IMR-90 (cell line): ENCODE results near the gene FAM89A. TPM values are rescaled to one million over a fixed set of nuclear protein-coding genes. Genes with fewer than 3 reads are reported as not detected.

ENCODE experiments used
- ATAC-seq: fragments of 200-7000 bp; cut with Tn5 transposase; 2 replicates; pipeline ENCODE4 v1.9.1; 2020; ENCODE audit warnings: low read depth, mild to moderate bottlenecking, moderate library complexity
- BruUV-seq: library from RNA; stranded (reverse); fragments of 400-500 nt; replicated peaks from 2 replicates; lab custom pipeline; 2021; lab: Mats Ljungman, UMichigan
- CTCF ChIA-PET: fragments of 300-600 bp; formaldehyde crosslinking; extraction: SDS; loops from one replicate; lab custom pipeline; 2021; ENCODE audit warnings: antibody characterized with exemption; lab: Yijun Ruan, JAX
- POLR2A ChIA-PET: fragments of 300-600 bp; sonication (Branson Sonifier 250); formaldehyde crosslinking; loops from one replicate; lab custom pipeline; 2022; ENCODE audit warnings: antibody characterized with exemption; ENCODE audit not compliant: unreplicated experiment; lab: Charles Lee
- DNase-seq: peaks from one replicate; pipeline ENCODE4 v3.0.0; 2013
- H2AFZ ChIP-seq: replicated peaks from 2 replicates; pipeline ENCODE3; 2013; ENCODE audit warnings: low read length, mild to moderate bottlenecking; ENCODE audit not compliant: poor library complexity
- H2AK5ac ChIP-seq: 2 replicates; pipeline ENCODE4 v1.6.1; 2013; ENCODE audit warnings: low read depth, low read length, inconsistent platforms
- H2AK9ac ChIP-seq: replicated peaks from 2 replicates; pipeline ENCODE3; 2013; ENCODE audit warnings: mild to moderate bottlenecking, low read depth, low read length, moderate library complexity; ENCODE audit not compliant: poor library complexity
- H2BK120ac ChIP-seq: 2 replicates; pipeline ENCODE4 v1.6.1; 2013; ENCODE audit warnings: low read depth, low read length, inconsistent platforms
- H2BK15ac ChIP-seq: 3 replicates; pipeline ENCODE4 v1.6.1; 2013; ENCODE audit warnings: low read depth, low read length, inconsistent platforms
- H2BK20ac ChIP-seq: 2 replicates; pipeline ENCODE4 v1.6.1; 2013; ENCODE audit warnings: low read depth, mild to moderate bottlenecking, inconsistent platforms, low read length, moderate library complexity
- H2BK5ac ChIP-seq: 2 replicates; pipeline ENCODE4 v1.6.1; 2013; ENCODE audit warnings: mild to moderate bottlenecking, low read depth, low read length, inconsistent platforms; ENCODE audit not compliant: poor library complexity, severe bottlenecking
- H3K14ac ChIP-seq: replicated peaks from 2 replicates; pipeline ENCODE4 v1.6.1; 2013; ENCODE audit warnings: low read depth, low read length, inconsistent platforms
- H3K18ac ChIP-seq: 2 replicates; pipeline ENCODE4 v1.6.1; 2013; ENCODE audit warnings: low read depth, low read length, control low read depth
- H3K23ac ChIP-seq: 2 replicates; pipeline ENCODE4 v1.6.1; 2013; ENCODE audit warnings: low read depth, low read length, inconsistent platforms
- H3K27ac ChIP-seq: 2 replicates; pipeline ENCODE4 v1.5.1; 2013; ENCODE audit warnings: mild to moderate bottlenecking, control low read depth, low read length; ENCODE audit not compliant: insufficient read depth
- H3K27me3 ChIP-seq: 2 replicates; pipeline ENCODE4 v1.6.1; 2013; ENCODE audit warnings: low read length; ENCODE audit not compliant: control insufficient read depth, insufficient read depth
- H3K36me3 ChIP-seq: 2 replicates; pipeline ENCODE4 v1.6.1; 2013; ENCODE audit warnings: low read length, mixed read lengths; ENCODE audit not compliant: control insufficient read depth, insufficient read depth
- H3K4ac ChIP-seq: 2 replicates; pipeline ENCODE4 v1.6.1; 2013; ENCODE audit warnings: low read depth, low read length, inconsistent platforms
- H3K4me1 ChIP-seq: 2 replicates; pipeline ENCODE4 v1.6.1; 2013; ENCODE audit warnings: low read length, mixed read lengths; ENCODE audit not compliant: control insufficient read depth, insufficient read depth
- H3K4me2 ChIP-seq: 2 replicates; pipeline ENCODE4 v1.6.1; 2013; ENCODE audit warnings: low read depth, mild to moderate bottlenecking, control low read depth, low read length, moderate library complexity
- H3K4me3 ChIP-seq: 2 replicates; pipeline ENCODE4 v1.5.1; 2013; ENCODE audit warnings: low read depth, mild to moderate bottlenecking, control low read depth, low read length, moderate library complexity; ENCODE audit not compliant: insufficient read depth
- H3K56ac ChIP-seq: 2 replicates; pipeline ENCODE4 v1.6.1; 2013; ENCODE audit warnings: low read length, inconsistent platforms; ENCODE audit not compliant: insufficient read depth; ENCODE audit errors: extremely low read depth
- H3K79me1 ChIP-seq, 2 experiments: 2 replicates each; pipeline ENCODE4 v1.6.1; 2013; ENCODE audit warnings: low read length in 2 of 2, inconsistent platforms in 1 of 2, low read depth in 1 of 2
- H3K9ac ChIP-seq: 2 replicates; pipeline ENCODE4 v1.6.1; 2013; ENCODE audit warnings: low read depth, low read length, control low read depth
- H3K9me1 ChIP-seq: 2 replicates; pipeline ENCODE4 v1.6.1; 2013; ENCODE audit warnings: low read length, inconsistent platforms; ENCODE audit not compliant: insufficient read depth
- H3K9me3 ChIP-seq: 2 replicates; pipeline ENCODE4 v1.6.1; 2013; ENCODE audit warnings: low read length; ENCODE audit not compliant: control insufficient read depth, insufficient read depth
- H4K20me1 ChIP-seq: 2 replicates; pipeline ENCODE4 v1.6.1; 2013; ENCODE audit warnings: low read length, inconsistent platforms; ENCODE audit not compliant: insufficient read depth
- H4K5ac ChIP-seq: 2 replicates; pipeline ENCODE4 v1.6.1; 2013; ENCODE audit warnings: mild to moderate bottlenecking, low read depth, low read length, control low read depth
- H4K8ac ChIP-seq, 2 experiments: 2 replicates each; pipeline ENCODE4 v1.6.1; 2013; ENCODE audit warnings: low read depth in 2 of 2, low read length in 2 of 2, control low read depth in 1 of 2, inconsistent platforms in 1 of 2
- H4K91ac ChIP-seq: 2 replicates; pipeline ENCODE4 v1.6.1; 2013; ENCODE audit warnings: low read depth, low read length, inconsistent platforms; ENCODE audit not compliant: insufficient read depth
- BHLHE40 ChIP-seq: fragments of 150-350 bp; IDR thresholded peaks from 2 replicates; pipeline ENCODE4 v1.6.1; 2016; ENCODE audit warnings: mild to moderate bottlenecking, low read depth, low read length
- CEBPB ChIP-seq: IDR thresholded peaks from 2 replicates; pipeline ENCODE4 v1.6.1; 2012; ENCODE audit warnings: low read depth, low read length, improper control_type of control experiment
- CHD1 ChIP-seq: IDR thresholded peaks from 2 replicates; pipeline ENCODE4 v1.6.1; 2012; ENCODE audit warnings: low read depth, low read length, improper control_type of control experiment
- CTCF ChIP-seq: conservative IDR thresholded peaks from 2 replicates; pipeline ENCODE4 v1.5.1; 2012; ENCODE audit warnings: mild to moderate bottlenecking, low read depth, low read length, improper control_type of control experiment
- ELK1 ChIP-seq: fragments of 150-350 bp; IDR thresholded peaks from 2 replicates; pipeline ENCODE4 v1.6.1; 2016; ENCODE audit warnings: low read depth, mild to moderate bottlenecking, low read length, moderate library complexity, borderline replicate concordance
- FOS ChIP-seq: fragments of 150-350 bp; IDR thresholded peaks from 2 replicates; pipeline ENCODE4 v1.6.1; 2016; ENCODE audit warnings: low read depth, low read length
- MAFK ChIP-seq: IDR thresholded peaks from 2 replicates; pipeline ENCODE4 v1.6.1; 2012; ENCODE audit warnings: low read depth, low read length, improper control_type of control experiment
- MAZ ChIP-seq: IDR thresholded peaks from 2 replicates; pipeline ENCODE4 v1.6.1; 2012; ENCODE audit warnings: low read depth, mild to moderate bottlenecking, low read length, improper control_type of control experiment, moderate library complexity, borderline replicate concordance
- POLR2A ChIP-seq: IDR thresholded peaks from 2 replicates; pipeline ENCODE4 v1.6.1; 2012; ENCODE audit warnings: mild to moderate bottlenecking, low read depth, low read length
- RAD21 ChIP-seq: IDR thresholded peaks from 2 replicates; pipeline ENCODE4 v1.6.1; 2012; ENCODE audit warnings: low read length, improper control_type of control experiment
- RCOR1 ChIP-seq: IDR thresholded peaks from 2 replicates; pipeline ENCODE4 v1.6.1; 2012; ENCODE audit warnings: mild to moderate bottlenecking, low read length, improper control_type of control experiment; ENCODE audit not compliant: insufficient replicate concordance
- RFX5 ChIP-seq: IDR thresholded peaks from 2 replicates; pipeline ENCODE4 v1.8.0; 2012; ENCODE audit warnings: low read depth, mild to moderate bottlenecking, low read length, moderate library complexity
- USF2 ChIP-seq: fragments of 150-350 bp; IDR thresholded peaks from 2 replicates; pipeline ENCODE4 v1.6.1; 2017; ENCODE audit warnings: mild to moderate bottlenecking, antibody characterized with exemption, low read length, low read depth
- WGBS, 2 experiments: methylation state at CpG; one replicate each; pipeline versions ENCODE4 v1.1.5 to v1.1.7; 2013; ENCODE audit warnings: missing lambda C conversion rate in 2 of 2; ENCODE audit not compliant: insufficient read length in 1 of 2; ENCODE audit errors: extremely low coverage in 2 of 2; 5-methylcytosine and 5-hydroxymethylcytosine counted together
- dilution Hi-C: fragments of 300-500 bp; cut with HindIII; formaldehyde crosslinking; loops from one replicate; pipeline ENCODE4 v1.14.3; 2018; ENCODE audit warnings: low sequenced_read_pairs; ENCODE audit not compliant: unreplicated experiment
- in situ Hi-C: fragments of 300-500 bp; cut with MboI; formaldehyde crosslinking; loops from 3 replicates; pipeline ENCODE4 v1.14.3; 2019; ENCODE audit warnings: low sequenced_read_pairs, inconsistent platforms, mixed read lengths
- intact Hi-C: fragments of 100-400 bp; cut with micrococcal nuclease; formaldehyde crosslinking; loops from 2 replicates; pipeline ENCODE4 v1.10.0; 2022
- polyA plus RNA-seq, 3 experiments: library from polyadenylated mRNA; depleted of rRNA; stranded (reverse); fragments of >200 nt; gene quantifications; 2 replicates each; pipeline ENCODE4 v1.2.3, GENCODE V29; 2012; ENCODE audit warnings: low replicate concordance in 1 of 3
- total RNA-seq: library from RNA; depleted of rRNA; stranded (reverse); fragments of >200 nt; gene quantifications from 2 replicates; pipeline ENCODE4 v1.2.3, GENCODE V29; 2012

The FAM89A gene
- total and polyA plus RNA-seq, 2 of the 4 experiments (the other 2 are of a cell fraction) = 6.8 to 8.1 TPM

- DNase-seq (no peak), ATAC-seq (no peak)
- H3K18ac ChIP-seq = no peak overlapping the region
- TF ChIP-seq ELK1 = no peak
- no peak for TF ChIP-seq FOS
- TF ChIP-seq RAD21 = no peak
- TF ChIP-seq CHD1 = no peak
- TF ChIP-seq MAFK = no peak
- no peak for TF ChIP-seq RFX5
- no peak for TF ChIP-seq CEBPB
- no peak for TF ChIP-seq CTCF
- TF ChIP-seq RCOR1 = no peak
- no peak for TF ChIP-seq MAZ
- TF ChIP-seq BHLHE40 = no peak
- TF ChIP-seq USF2 = no peak
- no peak for TF ChIP-seq POLR2A
- no TSS peak for BruUV-seq
- no peaks in the 10 kb centered on the region for H3K9me1 ChIP-seq
- 100% methylated on average over 1 of the region's 1 CpG; no CpG with 5 or more reads in 1 of the 2 experiments for WGBS, 2 experiments
- no peak overlapping the region for H3K27ac ChIP-seq
- H2AK9ac ChIP-seq = no peak overlapping the region
- peaks cover 6% of the 10 kb centered on the region; the same call in 1 of the 2 replicates for H3K9me3 ChIP-seq
- dilution Hi-C loops (no loop called here), intact Hi-C loops (no loop called here), in situ Hi-C loops (no loop called here)
- H3K36me3 ChIP-seq = peaks cover 45% of the 10 kb centered on the region
- no peak overlapping the region for H3K4ac ChIP-seq
- no peaks in the 10 kb centered on the region for H3K4me1 ChIP-seq
- H2BK5ac ChIP-seq = no peak overlapping the region
- H4K5ac ChIP-seq = no peak overlapping the region
- H2AFZ ChIP-seq = no peak overlapping the region
- no peak overlapping the region for H3K9ac ChIP-seq
- ChIA-PET POLR2A (no interaction called here), CTCF (no interaction called here)
- H3K14ac ChIP-seq = no peak overlapping the region
- no peak overlapping the region for H2BK120ac ChIP-seq
- peaks cover 0 to 4% of the 10 kb centered on the region in 2 experiments; a peak in 2 of 4 replicates for H3K79me1 ChIP-seq
- no peak overlapping the region for H3K56ac ChIP-seq
- no peak overlapping the region for H3K23ac ChIP-seq
- no peak overlapping the region for H2BK15ac ChIP-seq
- no peak overlapping the region for H3K4me3 ChIP-seq
- no peaks in the 10 kb centered on the region for H4K20me1 ChIP-seq
- no peak overlapping the region for H4K91ac ChIP-seq
- H2BK20ac ChIP-seq = no peak overlapping the region
- no peak overlapping the region for H3K4me2 ChIP-seq
- no peak overlapping the region for H2AK5ac ChIP-seq
- H3K27me3 ChIP-seq = no peaks in the 10 kb centered on the region
- H4K8ac ChIP-seq = no peak overlapping the region
Observed at GRCh38 chr1:231000639-231001038, 39.4 kb downstream of the FAM89A start.
